ENCODE data around the gene SPAST. TPM values are rescaled to one million over a fixed set of nuclear protein-coding genes. Genes with fewer than 3 reads are reported as not detected.
"Not testable (repeated sequence)": the region's sequence is repeated elsewhere in the genome, so short reads cannot be mapped to it uniquely, and the experiment has no call there.

Gene SPAST
- total RNA-seq, 2 experiments from 2014 or later: 15.3 to 15.8 TPM

DNA sequence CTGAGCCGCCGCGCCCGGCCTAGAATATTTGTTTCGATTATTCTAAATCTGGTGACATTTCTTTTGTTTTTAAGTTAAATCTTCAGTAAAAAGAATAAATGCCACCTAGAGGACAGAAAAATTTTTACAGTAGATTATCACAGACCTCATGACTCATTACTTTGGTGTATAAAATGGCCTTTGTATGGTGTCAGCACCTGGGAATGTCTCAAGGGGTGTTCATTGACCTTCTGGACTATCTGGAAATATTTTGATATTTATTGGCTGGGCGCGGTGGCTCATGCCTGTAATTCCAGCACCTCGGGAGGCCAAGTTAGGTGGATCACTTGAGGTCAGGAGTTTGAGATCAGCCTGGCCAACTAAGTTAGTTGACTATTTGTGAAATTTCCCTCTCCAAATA lies 72.1 kb downstream of the SPAST start:
- intact Hi-C loops (cut with micrococcal nuclease): loop anchor here (10.0 kb wide), 1 partner anchor 451 kb away; no protein-coding TSS in a partner anchor
- CTCF ChIA-PET: interaction anchor here (0.7 to 1.1 kb wide), 2 partner anchors 35 to 408 kb away, joined by 3 read pairs; no protein-coding TSS in a partner anchor
- no peaks in the 10 kb centered on the region for H3K27me3 Mint-ChIP-seq
- H3K27ac Mint-ChIP-seq: no peak overlapping the region
- peaks cover 16% of the 10 kb centered on the region for H3K36me3 Mint-ChIP-seq
- DNase-seq: no peak
- no peaks in the 10 kb centered on the region for H3K9me3 Mint-ChIP-seq
- H3K4me3 Mint-ChIP-seq: no peak overlapping the region
- POLR2A ChIA-PET: no interaction called here
- H3K4me1 Mint-ChIP-seq (ENCODE audit: low read depth): no peaks in the 10 kb centered on the region

DNA sequence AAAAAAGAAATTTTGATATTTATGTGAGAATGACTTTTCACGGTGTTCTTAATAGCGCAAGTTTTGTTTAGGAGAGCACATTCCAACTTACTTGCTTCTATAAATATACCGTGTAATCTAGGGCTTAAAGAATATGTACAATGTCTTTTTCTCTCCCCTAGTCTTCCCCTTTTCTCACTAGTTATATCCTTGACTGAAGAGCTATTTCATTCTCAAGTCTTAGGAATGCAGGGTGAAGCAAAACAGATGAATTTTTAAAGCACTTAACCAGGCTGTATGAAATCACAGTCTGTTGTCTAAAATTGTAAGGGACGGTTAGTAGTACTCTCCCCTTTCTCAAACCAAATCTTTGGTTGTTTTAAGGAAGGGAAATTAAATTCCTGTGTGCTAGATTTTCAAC lies 72.7 kb downstream of the SPAST start:
- H3K9me3 Mint-ChIP-seq: no peaks in the 10 kb centered on the region
- ChIA-PET CTCF (interaction anchor here (0.7 kb wide), 1 partner anchor 409 kb away, joined by 3 read pairs; no protein-coding TSS in a partner anchor), POLR2A (no interaction called here)

DNA sequence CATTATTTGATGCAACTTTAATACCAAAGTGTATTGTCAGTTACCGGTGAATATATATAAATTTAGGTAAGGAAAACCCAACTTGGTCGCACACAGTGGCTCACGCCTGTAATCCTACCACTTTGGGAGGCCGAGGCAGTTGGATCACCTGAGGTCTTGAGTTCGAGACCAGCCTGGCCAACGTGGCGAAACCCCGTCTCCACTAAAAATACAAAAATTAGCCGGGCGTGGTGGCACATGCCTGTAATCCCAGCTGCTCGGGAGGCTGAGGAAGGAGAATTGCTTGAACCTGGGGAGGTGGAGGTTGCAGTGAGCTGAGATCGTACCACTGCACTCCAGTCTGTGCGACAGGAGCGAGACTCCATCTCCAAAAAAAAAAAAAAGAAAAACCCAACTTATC lies 88.2 kb downstream of the SPAST start:
- POLR2A ChIA-PET; H3K4me1 Mint-ChIP-seq (ENCODE audit: low read depth); H3K27ac Mint-ChIP-seq; H3K36me3 Mint-ChIP-seq; CTCF ChIA-PET; H3K27me3 Mint-ChIP-seq; DNase-seq; H3K9me3 Mint-ChIP-seq; H3K4me3 Mint-ChIP-seq; intact Hi-C loops (cut with micrococcal nuclease): not testable (repeated sequence)

More for the DNA sequence above, 72.7 kb downstream of the SPAST start:
- intact Hi-C loops (cut with micrococcal nuclease): loop anchor here (10.0 kb wide), 1 partner anchor 451 kb away; no protein-coding TSS in a partner anchor
- H3K27me3 Mint-ChIP-seq: no peaks in the 10 kb centered on the region
- H3K36me3 Mint-ChIP-seq: peaks cover 15% of the 10 kb centered on the region
- H3K4me1 Mint-ChIP-seq (ENCODE audit: low read depth): no peaks in the 10 kb centered on the region
- no peak for DNase-seq
- H3K4me3 Mint-ChIP-seq: no peak overlapping the region
- H3K27ac Mint-ChIP-seq: no peak overlapping the region

DNA sequence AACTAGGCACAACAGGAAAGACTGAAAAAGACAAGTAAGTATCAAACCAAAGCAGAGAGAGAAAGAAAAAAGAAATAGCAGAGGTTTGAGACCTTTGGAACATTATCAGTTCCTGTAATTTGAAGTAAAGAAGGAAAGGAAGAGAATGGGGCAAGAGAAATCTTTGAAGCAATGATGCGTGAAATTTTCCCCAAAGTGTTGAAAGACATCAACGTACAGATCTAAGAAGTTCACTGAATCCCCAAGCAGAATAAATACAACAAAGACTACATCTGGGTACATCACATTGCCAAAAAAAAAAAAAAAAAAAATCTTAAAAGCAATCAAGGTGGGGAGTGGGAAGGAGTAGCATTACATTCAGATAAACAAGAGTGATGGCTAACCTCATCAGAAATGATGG lies 96.3 kb downstream of the SPAST start:
- DNase-seq: no peak
- H3K9me3 Mint-ChIP-seq: peaks cover 4% of the 10 kb centered on the region
- peaks cover 7% of the 10 kb centered on the region for H3K36me3 Mint-ChIP-seq
- intact Hi-C loops (cut with micrococcal nuclease): no loop called here
- H3K4me1 Mint-ChIP-seq (ENCODE audit: low read depth): peaks cover 6% of the 10 kb centered on the region
- ChIA-PET CTCF (no interaction called here), POLR2A (no interaction called here)
- no peak overlapping the region for H3K4me3 Mint-ChIP-seq
- H3K27ac Mint-ChIP-seq: no peak overlapping the region
- no peaks in the 10 kb centered on the region for H3K27me3 Mint-ChIP-seq

DNA sequence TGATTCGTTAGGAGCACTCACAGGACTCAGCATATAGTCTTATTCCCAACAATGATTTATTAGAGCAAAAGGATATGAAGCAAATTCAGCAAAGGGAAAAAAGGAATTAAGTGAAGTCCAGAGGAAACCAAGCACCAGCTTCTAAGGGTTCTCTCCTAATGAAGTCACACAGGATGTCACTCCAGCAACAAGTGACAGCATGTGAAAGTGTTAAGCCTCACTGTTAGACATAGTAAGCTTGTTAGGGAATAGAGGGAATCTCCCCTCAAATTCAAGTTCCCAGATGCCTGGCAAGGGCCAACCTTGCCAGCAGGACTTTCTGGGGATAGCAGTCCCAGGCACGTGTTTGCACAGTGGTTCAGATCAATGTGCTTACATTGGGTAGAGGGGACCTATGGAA lies 97.9 kb downstream of the SPAST start:
- Mint-ChIP-seq H3K9me3 (peaks cover 4% of the 10 kb centered on the region), H3K27me3 (no peaks in the 10 kb centered on the region), H3K27ac (no peak overlapping the region), H3K4me3 (no peak overlapping the region), H3K36me3 (peaks cover 9% of the 10 kb centered on the region), H3K4me1 (ENCODE audit: low read depth) (peaks cover 11% of the 10 kb centered on the region)
- ChIA-PET POLR2A (no interaction called here), CTCF (no interaction called here)
- intact Hi-C loops (cut with micrococcal nuclease): no loop called here
- DNase-seq: no peak

DNA sequence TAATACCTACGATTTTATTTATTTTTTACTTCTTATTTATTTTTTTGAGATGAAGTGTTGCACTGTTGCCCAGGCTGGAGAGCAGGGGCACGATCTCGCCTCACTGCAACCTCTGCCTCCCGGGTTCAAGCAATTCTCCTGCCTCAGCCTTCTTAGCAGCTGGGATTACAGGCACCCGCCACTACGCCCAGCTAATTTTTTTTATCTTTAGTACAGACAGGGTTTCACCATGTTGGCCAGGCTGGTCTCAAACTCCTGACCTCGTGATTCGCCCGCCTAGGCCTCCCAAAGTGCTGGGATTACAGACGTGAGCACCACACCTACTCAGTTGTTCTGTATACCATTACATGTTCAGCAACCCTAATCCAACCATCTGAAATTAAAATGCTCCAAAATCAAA lies 100.9 kb downstream of the SPAST start:
- CTCF ChIA-PET, H3K9me3 Mint-ChIP-seq, H3K27me3 Mint-ChIP-seq, DNase-seq, POLR2A ChIA-PET: not testable (repeated sequence)
- H3K4me3 Mint-ChIP-seq: peak overlapping the region; percentile 95
- H3K4me1 Mint-ChIP-seq (ENCODE audit: low read depth): peaks cover 31% of the 10 kb centered on the region
- H3K36me3 Mint-ChIP-seq: peaks cover 13% of the 10 kb centered on the region
- intact Hi-C loops (cut with micrococcal nuclease): loop anchor here (2.0 kb wide), 1 partner anchor 155 kb away; no protein-coding TSS in a partner anchor
- peak overlapping the region; percentile 23 for H3K27ac Mint-ChIP-seq

DNA sequence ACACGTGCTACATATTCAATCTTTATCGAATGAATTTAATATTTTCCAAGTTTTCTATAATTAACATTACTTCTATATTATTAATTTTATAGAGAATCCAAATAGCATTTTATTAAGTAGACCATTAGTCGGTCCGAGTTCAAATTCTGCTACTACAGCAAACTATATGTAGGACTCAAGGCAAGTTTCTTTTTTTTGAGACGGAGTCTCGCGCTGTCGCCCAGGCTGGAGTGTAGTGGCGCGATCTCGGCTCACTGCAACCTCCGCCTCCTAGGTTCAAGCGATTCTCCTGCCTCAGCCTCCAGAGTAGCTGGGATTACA lies 101.6 kb downstream of the SPAST start:
- H3K27me3 Mint-ChIP-seq, DNase-seq, CTCF ChIA-PET, H3K9me3 Mint-ChIP-seq: not testable (repeated sequence)
- Mint-ChIP-seq H3K27ac (peak overlapping the region; percentile 99), H3K4me3 (peak overlapping the region; percentile 95), H3K36me3 (peaks cover 13% of the 10 kb centered on the region), H3K4me1 (ENCODE audit: low read depth) (peaks cover 31% of the 10 kb centered on the region)
- intact Hi-C loops (cut with micrococcal nuclease): loop anchor here (1.0 to 2.0 kb wide), 5 partner anchors 102 to 192 kb away; partner anchors contain the start of genes BIRC6, DPY30, SPAST and YIPF4
- POLR2A ChIA-PET: interaction anchor here (0.6 to 1.9 kb wide), 6 partner anchors 25 to 246 kb away, joined by 3 to 12 read pairs (median 6); partner anchors contain the start of genes BIRC6, DPY30, MEMO1 and SPAST

DNA sequence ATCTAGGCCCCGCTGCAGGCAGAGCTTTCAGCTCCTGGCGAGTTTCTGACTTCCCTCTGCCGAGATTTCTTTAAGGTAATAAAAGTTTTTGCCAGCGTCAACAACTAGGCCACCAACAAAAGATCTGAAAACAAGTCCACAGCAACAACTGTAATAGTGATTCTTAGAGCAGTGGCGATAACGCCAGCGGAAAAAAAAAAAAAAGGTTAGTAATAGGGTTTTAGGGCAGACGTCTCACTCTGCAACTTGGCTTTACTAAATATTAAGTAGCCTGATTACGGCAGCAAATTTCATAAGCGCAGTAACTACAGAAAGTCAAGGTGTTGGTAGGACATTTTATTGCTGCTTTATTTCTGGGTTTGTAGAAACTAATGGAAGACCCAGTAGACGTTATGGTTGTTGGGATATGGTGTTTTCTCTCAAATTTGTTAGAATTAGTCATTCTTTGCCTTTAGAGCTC lies 102.8 kb downstream of the SPAST start:
- Mint-ChIP-seq H3K27me3 (no peaks in the 10 kb centered on the region), H3K4me3 (peak overlapping the region; percentile 95), H3K9me3 (no peaks in the 10 kb centered on the region), H3K36me3 (peaks cover 16% of the 10 kb centered on the region), H3K27ac (peak overlapping the region; percentile 99), H3K4me1 (ENCODE audit: low read depth) (peaks cover 34% of the 10 kb centered on the region)
- no peak for DNase-seq
- ChIA-PET POLR2A (interaction anchor here (0.7 to 1.9 kb wide), 9 partner anchors 8 to 191 kb away, joined by 4 to 12 read pairs (median 5); partner anchors contain the start of genes BIRC6, DPY30, MEMO1 and SPAST), CTCF (interaction anchor here (0.7 to 0.8 kb wide), 2 partner anchors 47 to 102 kb away, joined by 4 to 5 read pairs; partner anchors contain the start of gene SPAST)
- intact Hi-C loops (cut with micrococcal nuclease): loop anchor here (2.0 kb wide), 1 partner anchor 25 kb away; no protein-coding TSS in a partner anchor

DNA sequence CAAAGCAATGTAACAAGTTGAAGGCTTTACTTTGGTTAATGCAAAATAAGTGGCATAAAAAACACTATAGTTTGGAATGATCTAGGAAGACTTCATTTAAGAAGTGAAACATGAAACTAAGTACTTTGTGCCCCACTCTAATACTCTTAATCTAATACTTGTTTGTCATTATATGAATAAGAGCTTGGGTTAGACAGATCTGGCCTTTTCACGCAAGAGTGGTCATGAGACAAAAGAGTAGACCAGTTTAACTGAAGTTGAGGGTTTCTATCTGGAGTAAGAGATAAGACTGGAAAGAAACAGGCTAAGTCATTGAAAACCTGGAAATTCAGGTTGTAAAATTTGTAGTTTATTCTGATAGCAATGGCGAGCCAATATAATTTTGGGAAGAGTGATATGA lies 105.2 kb downstream of the SPAST start:
- Mint-ChIP-seq H3K4me1 (ENCODE audit: low read depth) (peaks cover 45% of the 10 kb centered on the region), H3K27ac (no peak overlapping the region), H3K4me3 (no peak overlapping the region), H3K27me3 (no peaks in the 10 kb centered on the region), H3K9me3 (no peaks in the 10 kb centered on the region), H3K36me3 (peaks cover 31% of the 10 kb centered on the region)
- no peak for DNase-seq
- ChIA-PET CTCF (no interaction called here), POLR2A (no interaction called here)
- intact Hi-C loops (cut with micrococcal nuclease): no loop called here

DNA sequence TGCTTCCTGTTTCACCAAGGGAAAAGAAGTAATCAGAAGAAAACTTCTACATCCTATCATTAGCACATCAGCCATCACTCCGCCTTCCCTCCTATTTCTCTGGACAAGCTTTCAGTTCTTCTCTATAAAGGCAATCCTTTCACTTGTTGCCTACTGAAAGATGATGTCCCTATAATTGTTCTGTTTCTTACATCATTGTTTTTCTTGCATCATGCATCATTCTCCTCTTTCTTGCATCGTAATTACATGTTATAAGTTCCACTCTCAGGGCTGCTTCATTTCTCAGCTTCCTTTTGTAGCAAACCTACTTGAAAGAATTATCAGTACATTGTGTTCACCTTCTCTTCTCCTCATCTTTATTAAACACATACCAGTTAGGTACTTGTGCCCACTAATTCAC lies 109.5 kb downstream of the SPAST start:
- CTCF ChIA-PET: no interaction called here

DNA sequence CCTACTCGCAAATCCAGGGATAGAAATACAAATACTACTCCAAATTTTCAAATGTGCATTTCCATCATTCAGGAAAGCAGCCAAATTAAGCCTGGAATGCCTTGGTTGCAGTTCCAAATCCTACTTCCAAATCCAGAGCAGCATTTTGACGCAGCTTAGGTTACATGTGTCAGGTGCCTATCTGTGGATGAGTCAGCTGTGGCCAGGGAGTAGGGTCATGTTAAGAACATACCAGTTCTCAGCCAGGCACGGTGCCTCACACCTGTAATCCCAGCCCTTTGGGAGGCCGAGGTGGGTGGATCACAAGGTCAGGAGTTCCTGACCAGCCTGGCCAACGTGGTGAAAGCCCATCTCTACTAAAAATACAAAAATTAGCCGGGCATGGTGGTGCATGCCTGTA lies 119.3 kb downstream of the SPAST start:
- no peak for DNase-seq
- POLR2A ChIA-PET: no interaction called here
- Mint-ChIP-seq H3K36me3 (peaks cover 11% of the 10 kb centered on the region), H3K27me3 (no peaks in the 10 kb centered on the region), H3K4me1 (ENCODE audit: low read depth) (peaks cover under 1% of the 10 kb centered on the region), H3K27ac (no peak overlapping the region), H3K4me3 (no peak overlapping the region), H3K9me3 (no peaks in the 10 kb centered on the region)
- intact Hi-C loops (cut with micrococcal nuclease): no loop called here
- CTCF ChIA-PET: no interaction called here

More for the DNA sequence above, 109.5 kb downstream of the SPAST start:
- Mint-ChIP-seq H3K36me3 (peaks cover 32% of the 10 kb centered on the region), H3K4me3 (no peak overlapping the region), H3K4me1 (ENCODE audit: low read depth) (peaks cover 20% of the 10 kb centered on the region), H3K27ac (peak overlapping the region; percentile 72), H3K27me3 (no peaks in the 10 kb centered on the region), H3K9me3 (no peaks in the 10 kb centered on the region)
- POLR2A ChIA-PET: no interaction called here
- DNase-seq: no peak
- intact Hi-C loops (cut with micrococcal nuclease): no loop called here

DNA sequence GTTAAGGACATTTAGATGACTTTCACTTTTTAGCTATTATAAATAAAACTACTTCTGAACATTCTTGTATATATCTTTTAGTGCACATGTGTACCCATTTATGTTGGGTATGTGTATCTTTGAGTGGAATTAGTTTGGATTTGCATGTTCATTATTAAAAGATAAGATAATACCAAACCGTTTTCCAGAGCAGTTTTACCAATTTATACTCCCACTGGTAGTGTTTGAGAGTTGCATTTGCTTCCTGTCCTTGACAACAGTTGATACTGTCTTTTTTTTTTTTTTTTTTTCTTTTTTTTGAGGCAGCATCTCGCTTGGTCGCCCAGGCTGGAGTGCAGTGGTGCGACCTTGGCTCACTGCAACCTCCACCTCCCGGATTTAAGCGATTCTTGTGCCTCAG lies 125.7 kb downstream of the SPAST start:
- Mint-ChIP-seq H3K27ac (no peak overlapping the region), H3K27me3 (no peaks in the 10 kb centered on the region), H3K4me3 (no peak overlapping the region), H3K36me3 (peaks cover 25% of the 10 kb centered on the region), H3K9me3 (no peaks in the 10 kb centered on the region), H3K4me1 (ENCODE audit: low read depth) (peaks cover 27% of the 10 kb centered on the region)
- ChIA-PET POLR2A (interaction anchor here (1.2 kb wide), 1 partner anchor 24 kb away, joined by 6 read pairs; the partner anchor contains the start of gene SLC30A6), CTCF (no interaction called here)
- no peak for DNase-seq
- intact Hi-C loops (cut with micrococcal nuclease): no loop called here

DNA sequence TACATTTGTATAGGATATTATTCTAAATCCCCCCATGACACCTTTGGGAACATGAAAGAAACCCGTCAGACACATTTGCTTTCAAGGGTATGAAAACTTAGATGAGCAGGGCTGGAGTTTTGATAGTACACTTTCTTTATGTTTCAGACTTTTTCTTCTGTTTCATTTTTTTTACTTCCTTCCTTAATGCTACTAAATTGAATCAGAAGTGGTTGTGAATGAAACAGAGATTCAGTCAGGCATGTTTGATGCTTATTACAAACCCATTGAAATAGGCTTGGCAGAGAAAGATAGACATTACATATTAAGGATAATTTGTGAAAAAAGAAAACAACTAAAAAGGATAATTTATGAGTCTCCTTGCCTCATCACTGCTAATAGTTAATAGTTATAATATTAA lies 129.1 kb downstream of the SPAST start:
- intact Hi-C loops (cut with micrococcal nuclease): no loop called here
- Mint-ChIP-seq H3K27ac (no peak overlapping the region), H3K4me3 (no peak overlapping the region), H3K27me3 (no peaks in the 10 kb centered on the region), H3K36me3 (peaks cover 20% of the 10 kb centered on the region), H3K9me3 (no peaks in the 10 kb centered on the region), H3K4me1 (ENCODE audit: low read depth) (peaks cover 27% of the 10 kb centered on the region)
- ChIA-PET POLR2A (no interaction called here), CTCF (no interaction called here)
- DNase-seq: no peak
